Lower leg skin (tissue), 4 donors: Measurements from ENCODE around the gene IL17D. TPM values are rescaled to one million over a fixed set of nuclear protein-coding genes. Genes with fewer than 3 reads are reported as not detected.

Experiments used
- DNase-seq, 2 donors: peaks; one replicate each; pipeline ENCODE4 v3.0.0-alpha.2; 2019; ENCODE audit warnings: low spot score in 2 of 2
- H3K4me3 ChIP-seq: fragments of 200-600 bp; sonication (generic); 2 replicates; pipeline ENCODE4 v1.5.1; 2017; ENCODE audit warnings: mild to moderate bottlenecking, low read depth; ENCODE audit not compliant: poor library complexity, severe bottlenecking
- CTCF ChIP-seq, 3 donors: fragments of 450-650 bp; IDR thresholded peaks; one replicate each; pipeline ENCODE4 v1.5.1; 2016; ENCODE audit warnings: antibody characterized with exemption in 3 of 3, mild to moderate bottlenecking in 3 of 3, moderate library complexity in 2 of 3
- POLR2A ChIP-seq, 2 donors: fragments of 450-650 bp; IDR thresholded peaks; one replicate each; pipeline ENCODE4 v1.6.1; 2016 to 2017; ENCODE audit warnings: antibody characterized with exemption in 2 of 2, mild to moderate bottlenecking in 1 of 2, moderate library complexity in 1 of 2
- WGBS, 2 donors: methylation state at CpG; one replicate each; pipeline ENCODE4 v1.1.5; 2018; 5-methylcytosine and 5-hydroxymethylcytosine counted together
- intact Hi-C: fragments of 100-400 bp; cut with DNase I; formaldehyde crosslinking; loops from one replicate; pipeline ENCODE4 v1.15.0; 2023; ENCODE audit warnings: low total_unique reads
- total RNA-seq, 4 donors: library from RNA; depleted of rRNA; stranded (reverse); fragments of >200 nt; gene quantifications; one replicate each; pipeline ENCODE4 v1.1.0, GENCODE V29; 2016

IL17D gene
- total RNA-seq, 4 donors from 2014 or later, result 0.76 to 3.5 (median 1.9) TPM

- intact Hi-C loops, result no loop called here
- WGBS, 2 donors, result 63 to 71% methylated on average over 15 to 16 of the region's 16 CpGs
- no peak overlapping the region for H3K4me3 ChIP-seq
Measured at GRCh38 chr13:20721058-20721453, 17.6 kb downstream of the IL17D start.

GRCh38 chr13:20721454-20722357, 18.2 kb downstream of the IL17D start:
- no peak overlapping the region for H3K4me3 ChIP-seq
- no peak for DNase-seq
- TF ChIP-seq POLR2A (IDR thresholded peaks at IDR 0.05) (no peak), CTCF (IDR thresholded peaks at IDR 0.05) (no peak)
- 16 to 29% methylated on average over 62 to 76 of the region's 81 CpGs for WGBS, 2 donors
- intact Hi-C loops, result no loop called here

More at GRCh38 chr13:20721058-20721453, 17.6 kb downstream of the IL17D start:
- DNase-seq, result no peak
- no peak for TF ChIP-seq POLR2A (IDR thresholded peaks at IDR 0.05)
- no peak for TF ChIP-seq CTCF (IDR thresholded peaks at IDR 0.05)

GRCh38 chr13:20727856-20728255, 24.4 kb downstream of the IL17D start:
- TF ChIP-seq CTCF (IDR thresholded peaks at IDR 0.05) (no peak), POLR2A (IDR thresholded peaks at IDR 0.05) (no peak)
- intact Hi-C loops, result no loop called here
- no peak overlapping the region for H3K4me3 ChIP-seq
- DNase-seq, result no peak
- WGBS, 2 donors, result 65 to 96% methylated on average over 6 of the region's 6 CpGs

DNA sequence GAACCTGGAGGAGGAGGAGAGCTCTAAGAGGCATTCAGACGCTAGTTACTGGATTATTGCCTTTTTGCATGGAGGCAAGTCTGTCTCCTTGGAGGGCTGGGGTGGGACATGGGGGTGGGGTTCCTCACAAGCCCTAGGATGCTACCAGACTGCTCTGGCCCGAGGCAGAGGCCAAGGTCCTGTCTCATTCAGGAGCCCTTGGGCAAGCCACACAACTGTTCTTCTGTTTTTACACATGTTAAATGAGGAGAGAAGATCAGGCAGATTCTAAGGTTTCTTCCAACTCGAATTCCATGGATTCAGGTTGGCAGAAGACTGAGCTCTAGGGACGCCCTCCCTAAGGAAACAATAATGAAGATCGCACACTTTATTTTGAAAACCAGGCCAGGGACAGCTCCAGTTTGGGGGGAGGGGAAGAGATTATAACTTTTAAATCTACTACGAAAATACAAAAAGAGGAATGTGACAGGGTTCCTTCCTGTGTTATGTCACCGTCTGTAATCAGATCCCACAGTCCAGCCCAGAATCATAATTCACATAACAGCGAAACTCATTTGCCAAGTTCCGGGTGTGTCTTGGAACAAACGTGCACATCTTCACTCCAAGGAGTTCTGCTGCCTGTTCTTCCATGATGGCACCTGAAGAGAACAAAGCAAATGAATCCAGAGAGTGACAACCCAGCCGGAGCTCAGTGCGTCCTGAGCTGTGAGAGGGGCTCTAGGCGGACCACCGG, 25.2 kb downstream of the IL17D start:
- no peak for DNase-seq
- H3K4me3 ChIP-seq, result no peak overlapping the region

More for the DNA sequence above, 25.2 kb downstream of the IL17D start:
- no peak for TF ChIP-seq CTCF (IDR thresholded peaks at IDR 0.05)
- no peak for TF ChIP-seq POLR2A (IDR thresholded peaks at IDR 0.05)
- WGBS, 2 donors, result 55 to 56% methylated on average over 14 of the region's 14 CpGs
- intact Hi-C loops, result no loop called here
